Calu3 (cell line): ENCODE data around the gene MPDZ. TPM values are rescaled to one million over a fixed set of nuclear protein-coding genes. Genes with fewer than 3 reads are reported as not detected.

Experiments
- BruUV-seq: library from RNA; stranded (reverse); fragments of 400-500 nt; replicated peaks from 2 replicates; lab custom pipeline; 2021; lab: Mats Ljungman, UMichigan
- CTCF ChIA-PET: fragments of 300-600 bp; sonication (Branson Sonifier 250); formaldehyde crosslinking; loops from one replicate; lab custom pipeline; 2022; ENCODE audit warnings: antibody characterized with exemption; lab: Charles Lee
- DNase-seq: peaks from one replicate; pipeline ENCODE4 v3.0.0; 2022
- H3K27ac Mint-ChIP-seq: one replicate; pipeline ENCODE4 v1.8.0; 2022; ENCODE audit warnings: mixed read lengths; ENCODE audit not compliant: unreplicated experiment
- H3K27me3 Mint-ChIP-seq: one replicate; pipeline ENCODE4 v1.8.0; 2022; ENCODE audit warnings: mixed read lengths; ENCODE audit not compliant: unreplicated experiment
- H3K36me3 Mint-ChIP-seq: one replicate; pipeline ENCODE4 v1.8.0; 2022; ENCODE audit warnings: mild to moderate bottlenecking, moderate library complexity, mixed read lengths; ENCODE audit not compliant: insufficient read depth, unreplicated experiment
- H3K4me1 Mint-ChIP-seq: one replicate; pipeline ENCODE4 v1.8.0; 2022; ENCODE audit warnings: mild to moderate bottlenecking, low read depth, mixed read lengths; ENCODE audit not compliant: unreplicated experiment
- H3K4me3 Mint-ChIP-seq: one replicate; pipeline ENCODE4 v1.8.0; 2022; ENCODE audit warnings: mild to moderate bottlenecking, low read depth, moderate library complexity, mixed read lengths; ENCODE audit not compliant: unreplicated experiment
- H3K9me3 Mint-ChIP-seq: one replicate; pipeline ENCODE4 v1.8.0; 2022; ENCODE audit warnings: low read depth, mixed read lengths; ENCODE audit not compliant: unreplicated experiment
- intact Hi-C: fragments of 100-400 bp; cut with micrococcal nuclease; formaldehyde crosslinking; loops from one replicate; pipeline ENCODE4 v1.10.0; 2022; ENCODE audit not compliant: unreplicated experiment
- total RNA-seq: library from RNA; stranded (reverse); gene quantifications from 2 replicates; pipeline ENCODE4 v1.2.3, GENCODE V29; 2022
- TF ChIP-seq, protein P1 (sequence below): fragments of 200-600 bp; IDR thresholded peaks from one replicate; pipeline ENCODE4 v1.8.0; 2022; ENCODE audit warnings: antibody characterized with exemption; ENCODE audit not compliant: unreplicated experiment

Gene MPDZ
- total RNA-seq, 1 experiment from 2014 or later = not detected

DNA sequence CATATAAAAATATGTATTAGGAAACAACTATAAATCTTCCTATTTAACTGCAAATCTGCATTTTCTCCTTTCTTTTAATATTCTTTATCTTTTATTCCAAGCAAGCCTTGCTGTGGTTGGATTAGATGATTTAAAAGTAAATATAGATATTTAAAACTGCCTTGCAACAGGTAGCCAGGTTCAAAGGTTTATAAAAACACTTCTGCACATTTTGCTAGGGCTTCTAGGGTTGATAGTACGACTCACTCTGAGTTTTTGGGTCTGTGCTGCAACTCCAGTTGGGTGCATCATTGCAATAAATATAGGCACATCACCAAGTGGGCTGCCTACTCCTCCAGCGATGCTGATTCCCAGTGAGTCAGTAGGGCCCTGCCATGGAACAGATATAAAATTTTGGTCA lies 167.7 kb downstream of the MPDZ start:
- Mint-ChIP-seq H3K9me3 (no peaks in the 10 kb centered on the region), H3K27ac (no peak overlapping the region), H3K36me3 (no peaks in the 10 kb centered on the region), H3K27me3 (no peaks in the 10 kb centered on the region), H3K4me3 (no peak overlapping the region), H3K4me1 (no peaks in the 10 kb centered on the region)
- no TSS peak for BruUV-seq
- DNase-seq = no peak
- CTCF ChIA-PET = no interaction called here
- TF ChIP-seq, protein P1, sequence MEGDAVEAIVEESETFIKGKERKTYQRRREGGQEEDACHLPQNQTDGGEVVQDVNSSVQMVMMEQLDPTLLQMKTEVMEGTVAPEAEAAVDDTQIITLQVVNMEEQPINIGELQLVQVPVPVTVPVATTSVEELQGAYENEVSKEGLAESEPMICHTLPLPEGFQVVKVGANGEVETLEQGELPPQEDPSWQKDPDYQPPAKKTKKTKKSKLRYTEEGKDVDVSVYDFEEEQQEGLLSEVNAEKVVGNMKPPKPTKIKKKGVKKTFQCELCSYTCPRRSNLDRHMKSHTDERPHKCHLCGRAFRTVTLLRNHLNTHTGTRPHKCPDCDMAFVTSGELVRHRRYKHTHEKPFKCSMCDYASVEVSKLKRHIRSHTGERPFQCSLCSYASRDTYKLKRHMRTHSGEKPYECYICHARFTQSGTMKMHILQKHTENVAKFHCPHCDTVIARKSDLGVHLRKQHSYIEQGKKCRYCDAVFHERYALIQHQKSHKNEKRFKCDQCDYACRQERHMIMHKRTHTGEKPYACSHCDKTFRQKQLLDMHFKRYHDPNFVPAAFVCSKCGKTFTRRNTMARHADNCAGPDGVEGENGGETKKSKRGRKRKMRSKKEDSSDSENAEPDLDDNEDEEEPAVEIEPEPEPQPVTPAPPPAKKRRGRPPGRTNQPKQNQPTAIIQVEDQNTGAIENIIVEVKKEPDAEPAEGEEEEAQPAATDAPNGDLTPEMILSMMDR = no peak
- intact Hi-C loops = no loop called here

DNA sequence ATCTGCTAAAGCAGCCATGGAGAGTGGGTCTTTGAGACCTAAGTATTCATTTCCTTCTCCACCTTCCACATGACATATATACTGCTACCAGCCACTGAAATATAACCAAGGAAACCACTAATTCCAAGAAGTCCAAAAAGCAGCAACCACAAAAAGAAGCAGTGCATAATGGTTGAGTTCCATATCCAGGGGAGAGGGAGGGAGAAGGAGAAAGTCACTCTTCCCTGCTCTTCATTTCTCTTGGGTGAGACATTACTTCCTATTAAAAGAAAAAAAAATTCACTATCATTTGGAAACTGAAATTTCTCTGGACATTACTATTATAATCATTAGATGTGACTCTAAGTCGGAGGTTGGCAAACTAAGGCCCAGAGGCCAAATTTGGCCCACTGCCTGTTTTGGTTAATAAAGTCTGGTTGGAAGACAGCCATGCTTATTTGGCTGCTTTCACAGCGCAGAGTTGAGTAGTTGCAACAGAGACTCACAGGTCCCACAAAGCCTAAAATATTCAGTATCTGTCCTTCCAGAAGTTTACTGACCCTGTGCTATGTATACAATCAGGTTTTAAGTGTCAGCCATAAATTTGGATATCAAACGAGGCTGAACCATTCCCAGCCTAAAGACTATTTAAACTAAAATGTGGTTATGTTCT lies 168.6 kb downstream of the MPDZ start:
- H3K4me3 Mint-ChIP-seq = no peak overlapping the region
- no peaks in the 10 kb centered on the region for H3K27me3 Mint-ChIP-seq
- no peak overlapping the region for H3K27ac Mint-ChIP-seq
- no peak for DNase-seq
- H3K4me1 Mint-ChIP-seq = no peaks in the 10 kb centered on the region
- H3K36me3 Mint-ChIP-seq = no peaks in the 10 kb centered on the region
- no peaks in the 10 kb centered on the region for H3K9me3 Mint-ChIP-seq
- intact Hi-C loops = no loop called here
- CTCF ChIA-PET = no interaction called here
- TF ChIP-seq, protein P1 = no peak
- BruUV-seq = no TSS peak

- Mint-ChIP-seq H3K4me1 (no peaks in the 10 kb centered on the region), H3K27me3 (no peaks in the 10 kb centered on the region), H3K27ac (no peak overlapping the region), H3K4me3 (no peak overlapping the region), H3K9me3 (no peaks in the 10 kb centered on the region), H3K36me3 (no peaks in the 10 kb centered on the region)
- intact Hi-C loops = no loop called here
- DNase-seq = no peak
- CTCF ChIA-PET = no interaction called here
- no TSS peak for BruUV-seq
- TF ChIP-seq, protein P1 = no peak
Observed at GRCh38 chr9:13109781-13110180, 169.7 kb downstream of the MPDZ start.

GRCh38 chr9:13107008-13107407 lies 172.5 kb downstream of the MPDZ start:
- no peaks in the 10 kb centered on the region for H3K36me3 Mint-ChIP-seq
- intact Hi-C loops = no loop called here
- no peaks in the 10 kb centered on the region for H3K27me3 Mint-ChIP-seq
- no peaks in the 10 kb centered on the region for H3K9me3 Mint-ChIP-seq
- TF ChIP-seq, protein P1 = no peak
- BruUV-seq = no TSS peak
- H3K4me1 Mint-ChIP-seq = no peaks in the 10 kb centered on the region
- CTCF ChIA-PET = no interaction called here
- H3K4me3 Mint-ChIP-seq = no peak overlapping the region
- no peak overlapping the region for H3K27ac Mint-ChIP-seq
- DNase-seq = no peak
